Pancreas (tissue), 10 donors: ENCODE measurements around the gene FGFBP1. TPM values are rescaled to one million over a fixed set of nuclear protein-coding genes. Genes with fewer than 3 reads are reported as not detected.

Experiments
- ATAC-seq, 4 donors: fragments of 200-7000 bp; cut with Tn5 transposase; one replicate each; pipeline versions ENCODE4 v1.8.0 to v1.9.1; 2020; ENCODE audit warnings: mild to moderate bottlenecking in 4 of 4, moderate library complexity in 4 of 4
- DNase-seq, 6 donors: peaks; one replicate each; pipeline ENCODE4 v3.0.0-alpha.2; 2020
- FAIRE-seq: peaks from 2 replicates; lab custom pipeline; 2012; peaks lifted over from hg19 to GRCh38; lab: Jason Lieb, UNC
- H3K27ac ChIP-seq, 4 donors: fragments of 200-600 bp; sonication (generic); 1 replicate in 3 of 4; 2 replicates in 1 of 4; pipeline versions ENCODE4 v1.5.0 to v1.8.0; 2020
- H3K27me3 ChIP-seq, 4 donors: fragments of 200-600 bp; one replicate each; pipeline ENCODE4 v1.8.0; 2021
- H3K36me3 ChIP-seq, 3 donors: fragments of 200-600 bp; sonication (generic) in 1 of 3; one replicate each; pipeline versions ENCODE4 v1.5.0 to v1.8.0; 2020 to 2021
- H3K4me1 ChIP-seq, 3 donors: fragments of 200-600 bp; one replicate each; pipeline ENCODE4 v1.8.0; 2021
- H3K4me3 ChIP-seq, 4 donors: fragments of 200-600 bp; sonication (generic) in 2 of 4; one replicate each; pipeline versions ENCODE4 v1.5.0 to v1.8.0; 2020 to 2021
- H3K9me3 ChIP-seq, 4 donors: fragments of 200-600 bp; one replicate each; pipeline ENCODE4 v1.8.0; 2021
- WGBS, 2 donors: extraction: QIAGEN DNeasy Blood & Tissue Kit; methylation state at CpG; one replicate each; pipeline ENCODE4 v1.1.7; 2013; 5-methylcytosine and 5-hydroxymethylcytosine counted together
- intact Hi-C, 3 donors: fragments of 100-400 bp; cut with DNase I; formaldehyde crosslinking; loops; one replicate each; pipeline versions ENCODE4 v1.11.1 to v1.14.2; 2022
- polyA plus RNA-seq, 2 donors: library from polyadenylated mRNA; stranded (reverse); fragments of 200-250 nt; gene quantifications; one replicate each; pipeline ENCODE4 v1.2.3, GENCODE V29; 2013
- total RNA-seq, 6 donors: library from RNA; stranded (reverse); fragmentation: NEBNext Ultra II Directional in 4 of 6; extraction: Animal tissue kit (Norgen Biotek cat#: 25700) in 4 of 6; gene quantifications; one replicate each; pipeline versions ENCODE4 v1.2.1 to v1.2.4, GENCODE V29; 2021 to 2023
- TF ChIP-seq, protein P1 (sequence below), 4 donors: fragments of 200-600 bp; sonication (generic) in 3 of 4; IDR thresholded peaks; one replicate each; pipeline versions ENCODE4 v1.5.0 to v1.8.0; 2021; ENCODE audit warnings: antibody characterized with exemption in 4 of 4
- donor health status: healthy with polysubstance abuse.
- donor health status: DM: no; HTN: no; CAD: no; lungs with moderate emphysema.
- donor health status: DM: no; HTN: no; CAD: no.
- donor health status: control.
- donor health status: control.
- donor health status: Bipolar disorder and iron deficiency.
- donor health status: DM: yes; HTN: yes; CAD: no.
- donor health status: DM: no; HTN: no; CAD: no.
- donor health status: DM: no; HTN: no; CAD: no.
- donor health status: DM: yes; HTN: yes; CAD: no.

Gene FGFBP1
- total RNA-seq (under 1 TPM in 3 of 6 donors, not detected in 3; 0.09 to 0.24 (median 0.12) TPM), polyA plus RNA-seq (under 1 TPM; 0.11 to 0.26 TPM)

DNA sequence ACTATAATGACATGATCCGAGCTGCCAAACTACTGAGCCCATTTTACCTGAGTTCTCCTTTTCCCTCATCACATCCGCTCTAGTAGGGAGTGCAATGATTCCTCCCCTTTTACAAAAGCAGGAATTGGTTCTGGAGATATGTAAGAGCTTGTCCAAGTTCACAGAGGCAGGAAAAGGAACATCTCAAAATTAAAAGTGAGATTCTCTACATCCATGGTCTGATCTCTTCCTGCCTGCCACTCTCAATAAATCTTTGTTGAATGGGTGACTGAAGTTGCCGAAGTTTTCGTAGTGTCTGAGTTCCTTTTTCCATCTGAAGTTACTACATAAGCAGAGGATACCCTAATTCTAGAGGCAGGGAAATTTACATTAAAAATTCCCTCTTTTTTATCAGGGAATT, at the start of gene FGFBP1:
Gene FGFBP1 (minus strand): TSS at position 101 of the 400 bp plus-strand sequence. CDS start 2,108 bp downstream, outside the sequence.
- Histone ChIP-seq H3K4me3 (no peak within 1 kb of the TSS), H3K27ac (no peak within 1 kb of the TSS), H3K27me3 (no peaks in the 10 kb centered on the region), H3K9me3 (no peaks in the 10 kb centered on the region), H3K36me3 (no peaks in the 10 kb centered on the region), H3K4me1 (no peaks in the 10 kb centered on the region)
- WGBS, 2 donors = 41 to 58% methylated on average over 4 of the region's 4 CpGs
- FAIRE-seq = no peak
- intact Hi-C loops = no loop called here
- no peak for DNase-seq
- no peak for ATAC-seq
- TF ChIP-seq, protein P1, sequence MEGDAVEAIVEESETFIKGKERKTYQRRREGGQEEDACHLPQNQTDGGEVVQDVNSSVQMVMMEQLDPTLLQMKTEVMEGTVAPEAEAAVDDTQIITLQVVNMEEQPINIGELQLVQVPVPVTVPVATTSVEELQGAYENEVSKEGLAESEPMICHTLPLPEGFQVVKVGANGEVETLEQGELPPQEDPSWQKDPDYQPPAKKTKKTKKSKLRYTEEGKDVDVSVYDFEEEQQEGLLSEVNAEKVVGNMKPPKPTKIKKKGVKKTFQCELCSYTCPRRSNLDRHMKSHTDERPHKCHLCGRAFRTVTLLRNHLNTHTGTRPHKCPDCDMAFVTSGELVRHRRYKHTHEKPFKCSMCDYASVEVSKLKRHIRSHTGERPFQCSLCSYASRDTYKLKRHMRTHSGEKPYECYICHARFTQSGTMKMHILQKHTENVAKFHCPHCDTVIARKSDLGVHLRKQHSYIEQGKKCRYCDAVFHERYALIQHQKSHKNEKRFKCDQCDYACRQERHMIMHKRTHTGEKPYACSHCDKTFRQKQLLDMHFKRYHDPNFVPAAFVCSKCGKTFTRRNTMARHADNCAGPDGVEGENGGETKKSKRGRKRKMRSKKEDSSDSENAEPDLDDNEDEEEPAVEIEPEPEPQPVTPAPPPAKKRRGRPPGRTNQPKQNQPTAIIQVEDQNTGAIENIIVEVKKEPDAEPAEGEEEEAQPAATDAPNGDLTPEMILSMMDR (IDR thresholded peaks at IDR 0.05) = no peak

DNA sequence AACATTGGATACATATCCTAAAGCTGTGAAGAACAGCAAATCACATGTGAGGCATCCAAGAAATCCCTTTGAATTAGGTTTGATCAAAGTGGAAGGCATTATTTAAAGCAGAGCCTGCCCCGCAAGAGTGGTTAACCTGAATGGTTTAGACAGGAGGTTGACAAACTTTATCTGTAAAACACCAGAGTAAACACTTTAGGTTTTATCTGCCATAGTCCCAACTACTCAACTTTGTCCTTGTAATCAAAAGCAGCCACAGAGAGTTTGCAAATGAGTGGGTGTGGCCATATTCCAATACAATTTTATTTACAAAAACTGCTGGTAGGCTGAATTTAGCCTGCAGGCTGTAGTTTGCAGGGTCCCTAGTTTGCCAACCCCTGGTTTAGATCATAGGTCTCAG, 49.7 kb upstream of the FGFBP1 start:
- no peaks in the 10 kb centered on the region for H3K4me1 ChIP-seq
- no peak overlapping the region for H3K27ac ChIP-seq
- no peak overlapping the region for H3K4me3 ChIP-seq
- no peak for DNase-seq
- peaks cover 0 to 3% (median 2%) of the 10 kb centered on the region in 3 donors for H3K36me3 ChIP-seq
- 44 to 61% methylated on average over 1 of the region's 1 CpG for WGBS, 2 donors
- intact Hi-C loops = no loop called here
- ATAC-seq = no peak
- no peak for FAIRE-seq
- TF ChIP-seq, protein P1 (IDR thresholded peaks at IDR 0.05) = no peak
- H3K9me3 ChIP-seq = no peaks in the 10 kb centered on the region
- H3K27me3 ChIP-seq = no peaks in the 10 kb centered on the region

DNA sequence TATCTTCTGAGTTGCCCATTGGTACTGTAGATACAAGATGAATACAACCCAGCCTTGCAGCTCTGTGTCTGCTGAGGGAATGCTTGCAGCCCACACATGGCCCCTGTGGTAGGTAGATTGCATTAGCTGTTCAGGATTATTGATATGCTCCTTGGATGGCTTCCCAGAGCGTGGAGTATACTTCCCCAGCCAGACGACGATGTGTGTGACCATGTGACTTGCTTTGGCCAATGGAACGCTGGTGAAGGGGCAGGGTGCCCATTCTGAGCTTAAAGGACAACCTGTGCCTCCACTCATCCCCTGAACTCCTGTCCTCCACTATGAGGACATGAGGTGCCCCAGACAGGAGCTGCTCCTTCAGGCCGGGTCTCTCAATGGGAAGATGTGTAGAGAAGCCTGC, 48.4 kb upstream of the FGFBP1 start:
- ATAC-seq = no peak
- WGBS, 2 donors = 43 to 50% methylated on average over 5 of the region's 5 CpGs
- TF ChIP-seq, protein P1 (IDR thresholded peaks at IDR 0.05) = no peak

DNA sequence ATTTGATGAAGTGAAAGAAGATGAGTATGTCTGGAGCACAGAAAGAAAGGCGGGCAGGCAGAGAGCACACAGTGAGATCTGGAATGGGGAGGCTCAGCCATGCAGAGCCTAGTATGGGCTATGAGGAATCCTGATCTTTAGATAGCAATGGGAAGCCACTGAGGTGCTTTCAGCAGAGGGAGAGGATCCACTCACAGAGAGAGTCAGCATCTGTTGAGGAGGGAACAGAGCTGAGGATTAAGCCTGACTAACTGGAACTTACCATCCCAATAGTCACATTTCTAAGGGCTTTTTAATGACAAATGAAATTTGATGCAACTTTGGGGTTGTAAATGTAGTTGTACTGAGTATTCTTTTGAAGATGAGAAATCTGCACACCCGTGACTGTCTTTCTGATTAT, 45.1 kb upstream of the FGFBP1 start:
- Histone ChIP-seq H3K27me3 (no peaks in the 10 kb centered on the region), H3K36me3 (peaks cover 0 to 3% (median 0%) of the 10 kb centered on the region in 3 donors), H3K4me3 (no peak overlapping the region), H3K9me3 (no peaks in the 10 kb centered on the region), H3K4me1 (no peaks in the 10 kb centered on the region), H3K27ac (no peak overlapping the region)
- ATAC-seq (no peak), DNase-seq (no peak), FAIRE-seq (no peak)
- intact Hi-C loops = no loop called here
- TF ChIP-seq, protein P1 (IDR thresholded peaks at IDR 0.05) = no peak
- WGBS, 2 donors = 64 to 78% methylated on average over 2 of the region's 2 CpGs

More for the DNA sequence above, 48.4 kb upstream of the FGFBP1 start:
- DNase-seq = no peak
- peaks cover 0 to 3% (median 2%) of the 10 kb centered on the region in 3 donors for H3K36me3 ChIP-seq
- intact Hi-C loops = no loop called here
- FAIRE-seq = no peak
- no peaks in the 10 kb centered on the region for H3K9me3 ChIP-seq
- no peaks in the 10 kb centered on the region for H3K4me1 ChIP-seq
- no peak overlapping the region for H3K27ac ChIP-seq
- H3K27me3 ChIP-seq = no peaks in the 10 kb centered on the region
- H3K4me3 ChIP-seq = no peak overlapping the region

DNA sequence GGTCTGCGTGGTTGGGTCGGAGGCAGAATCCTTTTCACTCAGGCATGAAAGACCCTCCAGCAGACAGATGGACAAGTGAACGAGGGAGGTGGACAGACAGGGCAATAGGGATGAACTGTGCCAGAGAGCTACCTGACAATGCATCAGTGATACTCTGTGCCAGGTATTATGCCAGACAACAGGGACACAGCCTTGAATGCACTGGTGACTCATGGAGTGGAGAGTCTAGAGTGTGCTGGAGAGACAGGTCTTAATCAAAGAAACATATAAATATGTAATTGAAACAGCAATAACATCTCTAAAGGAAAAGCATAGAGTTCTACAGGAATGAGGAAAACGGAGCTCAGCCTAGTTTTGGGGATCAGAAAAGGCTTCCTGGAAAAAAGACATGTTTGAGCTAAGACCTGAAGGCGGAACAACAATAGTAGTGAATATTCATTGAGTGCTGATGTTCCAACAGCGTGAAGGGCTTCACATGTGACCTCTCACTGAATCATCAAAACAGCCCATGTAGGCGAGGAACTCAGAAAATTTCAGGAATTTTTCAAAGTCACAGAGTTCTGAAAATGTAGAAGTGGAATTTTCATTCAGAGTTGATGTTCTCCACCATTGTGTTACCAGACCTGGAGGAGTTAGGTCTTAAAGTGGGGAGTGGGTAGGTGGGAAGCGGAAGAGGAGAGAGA, 44.4 kb upstream of the FGFBP1 start:
- H3K4me1 ChIP-seq = no peaks in the 10 kb centered on the region
- no peaks in the 10 kb centered on the region for H3K9me3 ChIP-seq
- no peak for FAIRE-seq
- no peak for ATAC-seq
- 72 to 82% methylated on average over 8 of the region's 8 CpGs for WGBS, 2 donors
- H3K4me3 ChIP-seq = no peak overlapping the region
- intact Hi-C loops = no loop called here
- no peak overlapping the region for H3K27ac ChIP-seq
- DNase-seq = no peak
- H3K27me3 ChIP-seq = no peaks in the 10 kb centered on the region
- peaks cover 0 to 3% (median 0%) of the 10 kb centered on the region in 3 donors for H3K36me3 ChIP-seq
- TF ChIP-seq, protein P1 (IDR thresholded peaks at IDR 0.05) = no peak
